IMR-90 (cell line): ENCODE measurements around the gene PTPN5. TPM values are rescaled to one million over a fixed set of nuclear protein-coding genes. Genes with fewer than 3 reads are reported as not detected.

Source experiments
- ATAC-seq: fragments of 200-7000 bp; cut with Tn5 transposase; 2 replicates; pipeline ENCODE4 v1.9.1; 2020; ENCODE audit warnings: low read depth, mild to moderate bottlenecking, moderate library complexity
- BruUV-seq: library from RNA; stranded (reverse); fragments of 400-500 nt; replicated peaks from 2 replicates; lab custom pipeline; 2021; lab: Mats Ljungman, UMichigan
- CTCF ChIA-PET: fragments of 300-600 bp; formaldehyde crosslinking; extraction: SDS; loops from one replicate; lab custom pipeline; 2021; ENCODE audit warnings: antibody characterized with exemption; lab: Yijun Ruan, JAX
- POLR2A ChIA-PET: fragments of 300-600 bp; sonication (Branson Sonifier 250); formaldehyde crosslinking; loops from one replicate; lab custom pipeline; 2022; ENCODE audit warnings: antibody characterized with exemption; ENCODE audit not compliant: unreplicated experiment; lab: Charles Lee
- DNase-seq: peaks from one replicate; pipeline ENCODE4 v3.0.0; 2013
- H2AFZ ChIP-seq: replicated peaks from 2 replicates; pipeline ENCODE3; 2013; ENCODE audit warnings: low read length, mild to moderate bottlenecking; ENCODE audit not compliant: poor library complexity
- H2AK5ac ChIP-seq: 2 replicates; pipeline ENCODE4 v1.6.1; 2013; ENCODE audit warnings: low read depth, low read length, inconsistent platforms
- H2AK9ac ChIP-seq: replicated peaks from 2 replicates; pipeline ENCODE3; 2013; ENCODE audit warnings: mild to moderate bottlenecking, low read depth, low read length, moderate library complexity; ENCODE audit not compliant: poor library complexity
- H2BK120ac ChIP-seq: 2 replicates; pipeline ENCODE4 v1.6.1; 2013; ENCODE audit warnings: low read depth, low read length, inconsistent platforms
- H2BK15ac ChIP-seq: 3 replicates; pipeline ENCODE4 v1.6.1; 2013; ENCODE audit warnings: low read depth, low read length, inconsistent platforms
- H2BK20ac ChIP-seq: 2 replicates; pipeline ENCODE4 v1.6.1; 2013; ENCODE audit warnings: low read depth, mild to moderate bottlenecking, inconsistent platforms, low read length, moderate library complexity
- H2BK5ac ChIP-seq: 2 replicates; pipeline ENCODE4 v1.6.1; 2013; ENCODE audit warnings: mild to moderate bottlenecking, low read depth, low read length, inconsistent platforms; ENCODE audit not compliant: poor library complexity, severe bottlenecking
- H3K14ac ChIP-seq: replicated peaks from 2 replicates; pipeline ENCODE4 v1.6.1; 2013; ENCODE audit warnings: low read depth, low read length, inconsistent platforms
- H3K18ac ChIP-seq: 2 replicates; pipeline ENCODE4 v1.6.1; 2013; ENCODE audit warnings: low read depth, low read length, control low read depth
- H3K23ac ChIP-seq: 2 replicates; pipeline ENCODE4 v1.6.1; 2013; ENCODE audit warnings: low read depth, low read length, inconsistent platforms
- H3K27ac ChIP-seq: 2 replicates; pipeline ENCODE4 v1.5.1; 2013; ENCODE audit warnings: mild to moderate bottlenecking, control low read depth, low read length; ENCODE audit not compliant: insufficient read depth
- H3K27me3 ChIP-seq: 2 replicates; pipeline ENCODE4 v1.6.1; 2013; ENCODE audit warnings: low read length; ENCODE audit not compliant: control insufficient read depth, insufficient read depth
- H3K36me3 ChIP-seq: 2 replicates; pipeline ENCODE4 v1.6.1; 2013; ENCODE audit warnings: low read length, mixed read lengths; ENCODE audit not compliant: control insufficient read depth, insufficient read depth
- H3K4ac ChIP-seq: 2 replicates; pipeline ENCODE4 v1.6.1; 2013; ENCODE audit warnings: low read depth, low read length, inconsistent platforms
- H3K4me1 ChIP-seq: 2 replicates; pipeline ENCODE4 v1.6.1; 2013; ENCODE audit warnings: low read length, mixed read lengths; ENCODE audit not compliant: control insufficient read depth, insufficient read depth
- H3K4me2 ChIP-seq: 2 replicates; pipeline ENCODE4 v1.6.1; 2013; ENCODE audit warnings: low read depth, mild to moderate bottlenecking, control low read depth, low read length, moderate library complexity
- H3K4me3 ChIP-seq: 2 replicates; pipeline ENCODE4 v1.5.1; 2013; ENCODE audit warnings: low read depth, mild to moderate bottlenecking, control low read depth, low read length, moderate library complexity; ENCODE audit not compliant: insufficient read depth
- H3K56ac ChIP-seq: 2 replicates; pipeline ENCODE4 v1.6.1; 2013; ENCODE audit warnings: low read length, inconsistent platforms; ENCODE audit not compliant: insufficient read depth; ENCODE audit errors: extremely low read depth
- H3K79me1 ChIP-seq, 2 experiments: 2 replicates each; pipeline ENCODE4 v1.6.1; 2013; ENCODE audit warnings: low read length in 2 of 2, inconsistent platforms in 1 of 2, low read depth in 1 of 2
- H3K9ac ChIP-seq: 2 replicates; pipeline ENCODE4 v1.6.1; 2013; ENCODE audit warnings: low read depth, low read length, control low read depth
- H3K9me1 ChIP-seq: 2 replicates; pipeline ENCODE4 v1.6.1; 2013; ENCODE audit warnings: low read length, inconsistent platforms; ENCODE audit not compliant: insufficient read depth
- H3K9me3 ChIP-seq: 2 replicates; pipeline ENCODE4 v1.6.1; 2013; ENCODE audit warnings: low read length; ENCODE audit not compliant: control insufficient read depth, insufficient read depth
- H4K20me1 ChIP-seq: 2 replicates; pipeline ENCODE4 v1.6.1; 2013; ENCODE audit warnings: low read length, inconsistent platforms; ENCODE audit not compliant: insufficient read depth
- H4K5ac ChIP-seq: 2 replicates; pipeline ENCODE4 v1.6.1; 2013; ENCODE audit warnings: mild to moderate bottlenecking, low read depth, low read length, control low read depth
- H4K8ac ChIP-seq, 2 experiments: 2 replicates each; pipeline ENCODE4 v1.6.1; 2013; ENCODE audit warnings: low read depth in 2 of 2, low read length in 2 of 2, control low read depth in 1 of 2, inconsistent platforms in 1 of 2
- H4K91ac ChIP-seq: 2 replicates; pipeline ENCODE4 v1.6.1; 2013; ENCODE audit warnings: low read depth, low read length, inconsistent platforms; ENCODE audit not compliant: insufficient read depth
- BHLHE40 ChIP-seq: fragments of 150-350 bp; IDR thresholded peaks from 2 replicates; pipeline ENCODE4 v1.6.1; 2016; ENCODE audit warnings: mild to moderate bottlenecking, low read depth, low read length
- CEBPB ChIP-seq: IDR thresholded peaks from 2 replicates; pipeline ENCODE4 v1.6.1; 2012; ENCODE audit warnings: low read depth, low read length, improper control_type of control experiment
- FOS ChIP-seq: fragments of 150-350 bp; IDR thresholded peaks from 2 replicates; pipeline ENCODE4 v1.6.1; 2016; ENCODE audit warnings: low read depth, low read length
- MAFK ChIP-seq: IDR thresholded peaks from 2 replicates; pipeline ENCODE4 v1.6.1; 2012; ENCODE audit warnings: low read depth, low read length, improper control_type of control experiment
- MXI1 ChIP-seq: IDR thresholded peaks from 2 replicates; pipeline ENCODE4 v1.6.1; 2012; ENCODE audit warnings: low read depth, mild to moderate bottlenecking, low read length, moderate library complexity, borderline replicate concordance
- RCOR1 ChIP-seq: IDR thresholded peaks from 2 replicates; pipeline ENCODE4 v1.6.1; 2012; ENCODE audit warnings: mild to moderate bottlenecking, low read length, improper control_type of control experiment; ENCODE audit not compliant: insufficient replicate concordance
- SMC3 ChIP-seq: fragments of 150-350 bp; IDR thresholded peaks from 2 replicates; pipeline ENCODE4 v1.6.1; 2016; ENCODE audit warnings: low read depth, mild to moderate bottlenecking, antibody characterized with exemption, low read length, moderate library complexity
- WGBS, 2 experiments: methylation state at CpG; one replicate each; pipeline versions ENCODE4 v1.1.5 to v1.1.7; 2013; ENCODE audit warnings: missing lambda C conversion rate in 2 of 2; ENCODE audit not compliant: insufficient read length in 1 of 2; ENCODE audit errors: extremely low coverage in 2 of 2; 5-methylcytosine and 5-hydroxymethylcytosine counted together
- dilution Hi-C: fragments of 300-500 bp; cut with HindIII; formaldehyde crosslinking; loops from one replicate; pipeline ENCODE4 v1.14.3; 2018; ENCODE audit warnings: low sequenced_read_pairs; ENCODE audit not compliant: unreplicated experiment
- in situ Hi-C: fragments of 300-500 bp; cut with MboI; formaldehyde crosslinking; loops from 3 replicates; pipeline ENCODE4 v1.14.3; 2019; ENCODE audit warnings: low sequenced_read_pairs, inconsistent platforms, mixed read lengths
- intact Hi-C: fragments of 100-400 bp; cut with micrococcal nuclease; formaldehyde crosslinking; loops from 2 replicates; pipeline ENCODE4 v1.10.0; 2022
- polyA plus RNA-seq, 3 experiments: library from polyadenylated mRNA; depleted of rRNA; stranded (reverse); fragments of >200 nt; gene quantifications; 2 replicates each; pipeline ENCODE4 v1.2.3, GENCODE V29; 2012; ENCODE audit warnings: low replicate concordance in 1 of 3
- total RNA-seq: library from RNA; depleted of rRNA; stranded (reverse); fragments of >200 nt; gene quantifications from 2 replicates; pipeline ENCODE4 v1.2.3, GENCODE V29; 2012

The PTPN5 gene
- total and polyA plus RNA-seq, 2 of the 4 experiments (the other 2 are of a cell fraction): not detected

GRCh38 chr11:18743900-18744514 is 47.6 kb downstream of the PTPN5 start:
- H4K8ac ChIP-seq: no peak overlapping the region
- H3K4ac ChIP-seq: no peak overlapping the region
- no peaks in the 10 kb centered on the region for H3K9me1 ChIP-seq
- no peak overlapping the region for H3K56ac ChIP-seq
- no peaks in the 10 kb centered on the region for H3K9me3 ChIP-seq
- H2BK5ac ChIP-seq: no peak overlapping the region
- H2BK120ac ChIP-seq: no peak overlapping the region
- no peak overlapping the region for H3K4me2 ChIP-seq
- no peak overlapping the region for H3K9ac ChIP-seq
- no peak overlapping the region for H3K18ac ChIP-seq
- BruUV-seq: no TSS peak
- no peak overlapping the region for H3K14ac ChIP-seq
- no peak overlapping the region for H4K5ac ChIP-seq
- CTCF ChIA-PET: no interaction called here
- dilution Hi-C loops: no loop called here
- no peak overlapping the region for H3K4me3 ChIP-seq
- H2AK5ac ChIP-seq: no peak overlapping the region
- ATAC-seq (no peak), DNase-seq (no peak)
- H2BK15ac ChIP-seq: no peak overlapping the region
- peak overlapping the region; percentile 32 for H2AFZ ChIP-seq
- H3K79me1 ChIP-seq: no peaks in the 10 kb centered on the region
- H2BK20ac ChIP-seq: no peak overlapping the region
- no peak overlapping the region for H3K27ac ChIP-seq
- intact Hi-C loops: no loop called here
- POLR2A ChIA-PET: no interaction called here
- no peak overlapping the region for H2AK9ac ChIP-seq
- H3K36me3 ChIP-seq: no peaks in the 10 kb centered on the region
- WGBS, 2 experiments: 100% methylated on average over 3 of the region's 15 CpGs; no CpG with 5 or more reads in 1 of the 2 experiments
- H3K27me3 ChIP-seq: peaks cover 4% of the 10 kb centered on the region; the same call in 1 of the 2 replicates
- no peak overlapping the region for H4K91ac ChIP-seq
- in situ Hi-C loops: loop anchor here (25.0 kb wide), 1 partner anchor 207 kb away; the partner anchor contains the start of gene TSG101
- no peaks in the 10 kb centered on the region for H4K20me1 ChIP-seq
- TF ChIP-seq SMC3 (no peak), RCOR1 (no peak), BHLHE40 (no peak), MAFK (no peak), FOS (no peak), CEBPB (no peak), MXI1 (no peak)
- no peak overlapping the region for H3K23ac ChIP-seq
- no peaks in the 10 kb centered on the region for H3K4me1 ChIP-seq
